GM20431 (cell line): ENCODE measurements around the gene CTU2.

ENCODE experiments used
- in situ Hi-C: fragments of 300-500 bp; cut with MseI, MboI; formaldehyde crosslinking; loops from one replicate; pipeline ENCODE4 v1.15.0; 2020; ENCODE audit warnings: low sequenced_read_pairs; ENCODE audit not compliant: unreplicated experiment

The CTU2 gene

DNA sequence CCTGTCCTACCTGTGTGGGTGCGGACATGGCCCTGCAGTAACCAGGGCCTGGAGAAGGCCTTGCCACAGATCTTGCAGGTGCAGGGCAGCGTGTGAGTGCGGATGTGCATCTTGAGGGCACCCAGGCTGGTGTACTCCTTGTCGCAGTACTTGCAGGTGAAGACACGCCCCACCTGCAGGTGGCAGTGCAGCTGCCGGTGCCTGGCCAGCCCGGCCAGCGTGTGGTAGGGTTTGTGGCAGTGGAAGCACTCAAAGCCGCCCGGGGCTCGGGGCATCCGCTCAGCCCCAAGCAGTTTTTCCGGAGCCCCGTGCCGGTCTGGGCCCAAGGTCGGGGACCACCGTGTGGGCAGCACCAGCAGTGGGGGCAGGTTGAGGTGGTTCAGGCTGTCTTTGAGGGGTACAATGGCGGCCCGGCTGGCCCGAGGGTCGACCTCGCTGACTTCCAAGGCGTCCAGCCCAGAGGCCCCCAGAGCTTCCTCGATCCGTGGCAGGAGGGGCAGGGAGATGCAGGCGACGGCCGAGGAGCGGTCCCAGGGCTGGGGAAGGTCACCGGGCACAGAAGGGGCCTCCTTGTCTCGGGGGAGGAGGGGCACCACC, 25.1 kb upstream of the CTU2 start:
- in situ Hi-C loops: no loop called here

DNA sequence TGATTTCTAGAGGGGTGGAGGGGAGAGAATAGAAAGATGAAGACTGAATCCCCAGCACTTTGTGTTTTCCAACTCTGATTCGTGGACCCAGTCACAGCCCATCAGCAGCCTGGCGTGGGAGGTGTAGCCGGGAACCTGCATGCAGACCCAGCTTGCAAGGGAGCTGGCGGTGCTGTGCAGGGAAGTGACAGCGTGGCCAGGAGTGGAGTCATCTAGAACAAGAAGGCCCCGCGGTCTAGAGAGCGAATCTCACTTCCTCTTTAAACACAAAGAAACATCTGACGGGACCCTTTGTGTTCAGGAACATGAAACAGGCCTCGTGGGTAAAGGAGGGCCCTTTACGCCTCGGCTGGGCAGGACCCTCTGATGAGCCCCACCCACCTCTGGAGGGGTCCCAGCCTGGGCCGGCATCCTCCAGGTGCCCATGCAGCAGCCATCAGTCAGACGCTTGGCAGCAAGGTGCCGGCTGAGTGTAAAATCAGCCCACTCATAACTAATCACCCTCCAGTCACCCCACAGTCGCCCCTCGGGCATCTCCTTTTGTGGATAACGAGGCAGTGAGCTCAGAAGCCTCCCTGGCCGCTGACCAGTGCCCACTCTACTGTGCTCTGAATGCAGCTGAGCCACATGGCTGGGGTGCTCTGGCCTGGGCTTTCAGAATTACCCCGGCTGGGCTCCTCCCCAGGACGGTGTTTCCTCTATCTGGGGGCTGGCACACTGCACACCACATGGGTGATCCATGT, 24.4 kb upstream of the CTU2 start:
- in situ Hi-C loops: no loop called here

DNA sequence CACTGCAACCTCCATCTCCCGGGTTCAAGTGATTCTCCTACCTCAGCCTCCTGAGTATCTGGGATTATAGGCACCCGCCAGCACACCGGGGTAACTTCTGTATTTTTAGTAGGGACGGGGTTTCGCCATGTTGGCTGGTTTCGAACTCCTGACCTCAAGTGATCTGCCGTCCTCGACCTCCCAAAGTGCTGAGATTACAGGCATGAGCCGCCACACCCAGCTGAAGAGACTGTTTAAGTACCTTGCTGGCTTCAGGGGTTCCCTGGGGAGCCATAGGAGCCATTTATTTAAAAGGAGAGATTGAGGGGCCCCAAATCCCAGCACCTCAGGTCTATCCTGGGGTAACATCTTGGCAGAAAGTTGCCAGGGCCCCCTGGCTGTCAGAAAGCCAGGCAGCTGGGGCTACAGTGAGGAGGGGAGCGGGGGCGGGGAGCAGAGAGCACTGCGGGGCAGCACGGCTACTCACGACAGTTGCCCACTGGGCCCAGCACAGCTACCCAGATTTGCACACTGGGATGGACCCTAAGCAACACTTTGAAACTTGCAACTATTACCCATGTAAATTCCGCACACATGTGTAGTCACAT, 21.6 kb upstream of the CTU2 start:
- in situ Hi-C loops: no loop called here

DNA sequence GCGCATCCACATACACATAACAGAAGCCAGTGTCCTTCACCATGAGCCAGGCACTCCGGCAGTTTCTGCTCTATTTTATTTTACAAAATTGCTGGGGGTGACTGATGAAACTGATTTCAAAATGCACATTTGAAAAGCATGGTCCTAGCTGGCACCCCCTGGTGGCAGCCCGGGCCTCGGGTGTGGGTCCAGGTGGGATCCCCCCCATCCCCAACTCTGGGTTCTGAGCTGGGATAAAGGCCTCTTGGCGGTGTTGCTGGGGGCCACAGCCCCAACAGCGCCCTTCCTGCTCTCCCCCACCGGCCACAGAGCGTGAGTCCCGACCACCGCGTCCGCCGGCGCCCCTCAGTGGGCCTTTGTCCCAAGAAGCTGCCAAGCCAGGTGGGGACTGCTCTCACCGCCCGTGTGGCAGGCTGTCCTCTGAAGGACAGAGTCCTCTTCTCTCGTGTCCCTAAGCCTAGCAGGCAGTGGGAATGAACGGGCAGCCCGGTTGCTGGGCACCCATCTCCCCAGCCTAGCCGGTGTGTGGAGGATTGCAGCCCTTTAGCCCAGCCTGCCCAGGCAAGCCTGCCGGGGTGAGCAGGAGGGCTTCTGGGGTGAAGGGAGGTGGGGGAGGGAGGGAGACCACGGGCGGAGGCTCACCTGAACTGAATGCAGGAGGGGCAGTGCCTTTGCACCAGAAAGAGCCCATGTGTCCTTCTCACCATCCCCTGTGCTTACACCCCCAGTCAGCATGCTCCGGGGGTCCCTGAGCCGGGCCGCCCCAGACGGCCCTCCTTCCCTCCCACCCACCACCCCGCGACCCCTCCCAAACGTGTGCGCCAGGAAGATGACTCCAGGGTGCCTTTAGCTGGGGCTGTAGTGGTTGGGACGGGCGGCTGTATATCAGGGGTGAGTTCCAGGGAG, 20.9 kb upstream of the CTU2 start:
- in situ Hi-C loops: no loop called here

DNA sequence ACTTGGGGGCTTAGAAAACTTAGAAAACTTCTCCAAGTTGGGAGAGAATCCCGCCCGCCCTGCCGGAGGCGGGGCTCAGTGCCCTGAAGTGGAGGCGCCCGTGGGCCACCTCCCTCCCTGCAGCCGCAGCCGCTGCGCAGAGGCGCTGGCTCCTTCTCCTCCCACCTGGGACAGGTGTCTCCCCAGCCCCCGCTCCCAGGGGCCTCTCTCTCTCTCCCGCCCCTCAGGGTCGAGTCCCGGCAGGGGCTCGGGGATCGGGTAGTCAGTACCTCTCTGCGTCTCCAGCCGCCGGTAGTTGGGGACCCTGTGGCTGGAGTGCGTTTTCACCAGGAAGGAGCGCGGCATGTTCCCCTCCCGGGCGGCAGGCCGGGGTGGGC, 20.3 kb upstream of the CTU2 start:
- in situ Hi-C loops: no loop called here

DNA sequence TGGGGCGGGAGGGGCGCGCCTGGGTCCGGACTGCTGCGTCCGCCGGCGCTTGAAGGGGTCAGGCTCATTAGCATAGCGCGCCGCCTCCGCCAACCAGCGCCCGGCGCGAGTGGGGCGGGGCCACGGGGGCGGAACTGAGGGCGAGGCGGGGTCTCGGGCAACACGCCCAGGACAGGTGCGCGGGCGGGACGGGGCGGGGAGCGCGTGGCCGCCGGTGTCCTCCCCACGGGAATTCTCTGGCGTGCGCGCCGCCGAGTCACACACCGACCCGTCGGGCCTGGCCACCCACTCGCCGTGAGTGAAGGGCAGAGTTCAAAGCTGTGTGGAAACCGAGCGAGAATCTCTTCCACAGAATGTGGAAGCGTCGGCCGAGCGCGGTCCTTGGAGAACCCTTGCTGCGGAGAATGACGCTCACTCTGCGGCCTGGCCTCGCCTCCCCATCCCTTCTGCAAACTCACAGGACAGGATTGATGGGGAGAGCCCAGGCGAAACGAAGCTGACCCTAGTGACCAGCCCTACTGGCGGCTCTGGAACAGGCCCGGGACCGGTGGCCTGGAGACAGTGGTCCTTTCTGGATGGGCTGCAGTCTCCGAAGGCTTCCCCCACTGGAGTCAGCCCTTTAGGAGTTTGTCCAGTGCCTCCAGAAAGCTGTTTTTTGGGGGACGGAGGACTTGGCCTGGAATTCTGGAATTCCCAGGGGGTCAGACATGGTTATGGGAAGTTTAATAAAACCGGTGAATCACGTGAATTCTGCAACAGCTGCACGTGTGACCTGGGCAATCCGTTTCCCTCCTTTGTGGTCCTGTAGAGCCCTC, 19.7 kb upstream of the CTU2 start, which contains the start of gene SNAI3:
TSS of gene SNAI3 (minus strand) at position 69 of the 815 bp plus-strand sequence. CDS start 101 bp downstream, outside the sequence.
- in situ Hi-C loops: no loop called here

DNA sequence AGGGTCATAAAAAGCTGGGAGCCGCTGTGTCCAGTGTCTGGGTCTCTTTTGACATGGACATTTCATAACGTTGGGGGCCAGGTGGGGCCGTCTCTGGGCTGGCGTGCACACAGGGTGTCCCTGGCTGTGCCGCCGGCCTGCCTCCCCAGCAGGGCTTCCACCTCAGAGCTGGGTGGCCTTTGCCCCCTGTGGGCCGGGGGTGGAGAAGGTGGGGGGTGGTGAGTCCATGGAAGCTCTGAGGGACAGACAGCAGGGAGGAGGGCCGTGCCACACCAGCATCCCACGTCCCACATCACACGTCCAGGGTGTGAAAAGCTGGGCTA, 19.1 kb upstream of the CTU2 start:
- in situ Hi-C loops: no loop called here

DNA sequence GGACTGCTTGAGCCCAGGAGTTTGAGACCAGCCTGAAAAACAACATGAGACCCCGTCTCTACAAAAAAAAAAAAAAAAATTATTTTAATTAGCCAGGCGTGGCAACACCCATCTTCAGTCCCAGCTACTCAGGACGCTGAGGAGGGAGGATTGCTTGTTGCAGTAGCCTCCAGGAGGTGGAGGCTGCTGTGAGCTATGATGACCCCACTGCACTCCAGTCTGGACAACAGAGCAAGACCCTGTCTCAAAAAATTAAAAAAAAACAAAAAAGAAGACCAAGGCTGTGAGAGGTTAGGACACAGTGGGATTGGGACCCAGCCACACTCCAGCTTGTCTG, 18.7 kb upstream of the CTU2 start:
- in situ Hi-C loops: no loop called here

DNA sequence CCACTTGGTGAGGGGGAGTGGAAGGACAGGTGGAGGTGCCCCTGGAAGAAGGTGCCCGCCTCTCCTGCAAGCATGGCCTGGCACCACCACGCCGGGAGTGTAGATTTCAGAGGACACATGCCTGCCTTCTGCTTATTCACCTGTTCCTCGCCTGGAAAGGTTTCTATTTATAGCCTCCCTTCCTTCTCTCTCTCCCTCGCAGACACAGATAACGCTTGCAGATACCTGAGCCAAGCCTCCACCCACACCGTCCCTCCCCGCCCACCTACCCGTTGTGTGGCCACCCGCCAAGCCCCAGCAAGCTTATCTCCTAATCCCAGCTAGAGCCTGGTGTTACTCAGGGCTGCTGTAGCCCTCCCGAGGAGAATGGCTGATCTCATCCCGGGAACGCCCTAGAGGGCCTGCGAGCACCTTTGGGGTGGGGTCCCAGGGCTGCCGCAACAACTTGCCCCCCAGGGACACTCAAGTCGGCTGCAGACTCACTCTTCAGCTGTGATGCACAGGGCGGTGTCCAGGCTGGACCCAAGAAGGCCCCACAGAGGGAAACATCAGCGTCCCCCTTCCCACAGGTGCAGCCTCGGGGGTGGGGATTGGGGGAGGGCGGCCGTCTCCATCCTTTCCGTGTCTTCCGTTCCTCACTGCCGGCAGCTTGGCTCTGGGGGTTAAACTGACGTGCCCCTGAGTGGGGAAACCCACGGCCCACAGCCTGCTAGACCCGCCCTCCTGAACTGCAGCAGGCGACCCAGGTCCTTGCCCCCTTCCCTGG, 18.1 kb upstream of the CTU2 start:
- in situ Hi-C loops: no loop called here

DNA sequence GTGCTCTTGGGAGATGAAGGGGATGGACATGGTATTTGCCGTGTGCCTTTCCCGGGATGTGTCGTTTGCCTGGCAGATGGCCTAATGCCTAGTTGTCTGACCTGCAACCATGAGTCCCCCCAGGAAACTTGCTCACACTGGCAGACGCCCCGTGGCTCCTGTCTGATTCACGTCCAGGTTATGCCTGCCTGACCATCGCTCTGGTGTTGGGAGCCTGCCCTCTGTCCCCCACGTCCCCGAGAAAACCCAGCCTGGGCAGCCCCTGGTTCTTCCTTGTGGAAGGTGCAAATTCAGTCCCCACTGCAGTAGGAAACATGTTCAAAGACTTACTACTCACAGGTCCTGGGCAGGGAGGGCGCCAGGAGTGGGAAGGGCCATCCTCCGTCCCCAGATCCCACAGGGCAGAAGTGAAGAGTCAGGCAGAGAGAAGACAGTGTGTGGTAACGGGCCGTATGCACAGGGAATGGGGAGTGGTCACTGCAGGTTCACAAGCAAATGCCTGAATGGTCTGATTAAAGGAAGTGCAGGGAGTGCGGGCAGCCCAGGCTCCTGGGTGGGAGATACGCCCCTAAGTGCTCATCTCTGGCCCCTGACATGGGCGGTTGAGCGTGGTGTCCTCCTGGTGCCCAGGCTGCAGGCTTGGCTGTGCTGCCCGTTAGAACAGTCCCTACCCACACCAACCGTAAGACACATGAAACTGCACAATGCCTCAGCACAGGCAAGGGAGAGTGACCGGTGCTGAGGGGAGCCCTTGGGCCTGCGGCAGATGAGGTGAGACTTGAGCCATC, 15.8 kb upstream of the CTU2 start:
- in situ Hi-C loops: no loop called here

DNA sequence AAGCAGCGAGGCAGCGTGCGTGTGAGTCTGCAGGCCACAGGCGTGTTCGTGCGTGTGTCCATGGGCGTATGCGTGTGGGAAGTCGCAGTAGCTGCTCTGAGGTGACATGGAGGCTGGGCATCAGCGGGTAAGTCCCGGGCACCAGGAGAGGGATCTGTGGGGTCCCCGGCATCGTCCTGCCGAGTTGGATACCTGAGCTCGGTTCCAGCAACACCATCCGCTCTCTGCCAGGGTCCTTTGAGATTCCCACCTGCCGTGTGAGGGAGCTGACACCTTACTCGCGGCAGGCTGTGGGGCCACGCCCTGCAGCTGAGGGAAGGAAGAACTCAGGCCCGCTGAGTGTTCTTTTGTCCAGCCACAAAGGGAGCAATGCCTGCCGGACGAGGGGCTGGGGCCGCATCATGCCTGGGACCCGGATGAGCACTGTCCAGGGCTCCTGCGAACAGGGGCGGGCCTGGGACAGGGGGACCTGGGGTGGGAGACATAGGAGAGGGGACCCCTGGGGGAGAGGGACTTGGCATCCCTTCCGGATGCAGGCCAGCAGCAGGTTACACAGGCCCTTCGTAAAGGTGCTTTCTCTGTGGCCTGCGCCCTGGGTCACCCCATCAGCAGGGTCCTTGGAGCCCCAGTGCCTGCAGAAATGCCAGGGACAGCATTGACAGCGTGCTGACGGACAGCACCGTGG, 15.0 kb upstream of the CTU2 start:
- in situ Hi-C loops: no loop called here

DNA sequence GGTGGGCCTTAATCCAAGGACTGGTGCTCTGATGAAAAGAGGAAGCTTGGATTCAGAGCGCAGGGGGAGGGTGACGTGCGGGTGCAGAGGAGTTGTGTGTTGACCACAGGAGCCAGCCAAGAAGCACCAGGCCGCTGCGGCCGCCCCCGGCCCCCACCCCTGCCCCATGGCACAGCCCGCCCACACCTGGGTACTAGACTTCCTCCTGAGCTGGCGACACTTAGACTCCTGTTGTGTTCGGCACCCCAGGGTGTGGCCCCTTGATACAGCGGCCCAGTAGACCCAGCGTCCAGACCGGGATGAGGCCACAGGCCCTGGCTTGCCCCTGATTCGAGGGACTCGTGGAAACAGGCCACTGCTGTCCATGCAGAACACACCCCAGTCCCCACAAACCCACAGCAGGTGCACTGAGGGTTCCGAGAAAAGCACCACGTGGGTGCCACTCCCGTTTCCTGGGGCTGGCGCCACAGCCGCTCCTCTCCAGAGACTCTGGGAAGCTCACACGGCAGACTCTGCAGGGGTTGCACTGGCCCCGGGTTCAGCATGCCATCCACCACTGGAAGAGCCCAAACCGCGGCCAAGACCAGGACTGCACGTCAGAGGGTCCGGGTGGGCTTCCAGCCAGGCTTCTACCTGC, 14.3 kb upstream of the CTU2 start:
- in situ Hi-C loops: no loop called here

DNA sequence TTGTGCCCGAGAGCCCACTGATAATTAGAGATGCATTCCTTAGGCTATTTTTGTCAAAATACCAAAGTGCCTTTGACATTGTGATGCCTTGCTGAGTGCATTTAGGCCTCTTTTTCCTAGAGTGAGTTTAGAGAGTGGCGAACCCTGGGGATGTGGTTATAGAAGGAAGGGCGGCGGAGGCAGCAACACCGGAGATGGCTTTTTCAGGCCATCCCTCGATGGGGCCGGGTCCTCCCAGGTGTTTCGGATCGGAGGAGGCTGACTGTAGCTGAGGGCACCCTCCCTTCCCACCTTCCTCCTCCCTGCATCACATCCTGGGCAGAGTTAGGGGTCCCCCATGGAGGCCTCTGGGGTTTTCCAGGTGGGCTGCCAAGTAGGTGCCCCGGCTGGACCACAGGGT, 13.4 kb upstream of the CTU2 start:
- in situ Hi-C loops: no loop called here

DNA sequence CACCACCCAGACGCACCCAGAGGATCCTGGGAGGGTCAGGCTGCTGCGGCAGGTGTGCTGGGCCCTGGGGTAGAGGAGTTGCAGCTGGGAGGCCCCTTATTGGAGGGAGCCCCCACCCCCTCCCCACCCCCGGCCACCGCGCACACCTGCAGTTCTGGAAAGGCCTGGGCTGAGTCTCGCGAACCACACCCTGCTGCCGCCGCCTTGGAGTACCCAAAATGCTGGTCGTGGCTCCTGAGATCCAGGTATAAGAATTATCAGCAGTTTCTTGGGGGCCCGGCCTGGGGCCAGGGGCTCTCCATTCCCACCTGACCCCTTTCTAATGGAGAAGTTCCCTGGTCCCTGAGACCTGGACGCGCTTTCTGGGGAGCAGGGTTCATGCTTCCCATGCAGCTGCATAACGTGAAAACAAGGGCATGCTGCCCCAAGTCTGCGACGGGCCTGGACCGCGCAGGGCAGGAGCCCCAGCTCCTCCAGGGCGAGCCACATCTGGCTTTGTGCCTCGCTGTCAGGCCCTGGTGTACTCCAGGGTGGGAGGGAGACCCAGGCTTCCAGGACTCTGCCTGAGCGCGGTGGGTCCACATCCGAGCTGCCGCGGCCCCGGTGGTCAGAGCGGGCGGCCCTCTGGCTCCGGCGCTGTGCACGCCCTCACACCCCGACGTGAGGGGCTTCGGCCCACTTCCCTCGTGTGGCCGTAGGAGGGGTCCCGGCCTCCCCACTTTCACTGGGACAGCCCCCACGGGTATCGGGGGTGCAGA, 12.7 kb upstream of the CTU2 start:
- in situ Hi-C loops: no loop called here

DNA sequence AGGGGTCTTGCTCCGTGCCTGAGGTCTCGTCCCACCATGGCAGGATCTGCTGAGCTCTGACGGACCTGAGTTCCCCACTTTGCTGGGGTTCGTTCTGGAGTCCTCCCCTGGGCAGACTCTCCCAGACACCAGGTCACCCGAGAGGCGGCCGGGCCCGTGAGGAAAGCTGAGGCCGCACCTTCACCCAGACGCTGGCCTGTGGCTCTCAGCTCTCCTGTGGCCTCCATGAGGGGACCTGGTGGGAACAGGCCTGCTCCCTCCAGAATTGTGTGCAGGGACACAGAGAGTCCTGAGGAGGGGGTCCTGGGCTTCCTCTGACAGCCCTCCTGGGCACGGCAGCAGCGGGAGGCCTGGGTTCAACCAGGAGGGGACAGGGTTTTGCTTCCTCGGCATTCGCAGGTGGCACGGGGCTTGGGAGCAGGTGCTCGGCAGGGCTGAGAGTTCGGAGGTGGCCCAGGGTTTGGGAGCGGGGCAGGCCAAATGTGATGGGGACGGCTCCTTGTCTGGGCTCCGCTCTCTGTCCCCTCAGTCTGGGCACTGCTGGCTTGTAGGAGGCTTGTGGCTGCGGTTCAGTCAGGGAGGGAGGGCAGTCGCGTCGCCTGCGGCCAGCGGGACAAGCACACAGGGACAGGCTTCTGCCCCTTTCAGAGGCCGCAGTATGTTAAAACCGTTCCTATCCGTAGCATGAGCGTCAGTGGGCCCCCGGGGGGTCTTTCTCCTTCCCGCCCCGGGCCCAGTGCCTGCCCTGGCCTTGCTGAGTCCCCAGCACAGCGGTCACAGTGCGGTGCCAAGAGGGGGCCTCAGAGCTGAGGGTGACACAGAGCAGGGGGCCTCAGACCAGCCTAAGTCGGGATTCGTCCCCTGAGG, 11.8 kb upstream of the CTU2 start:
- in situ Hi-C loops: no loop called here

DNA sequence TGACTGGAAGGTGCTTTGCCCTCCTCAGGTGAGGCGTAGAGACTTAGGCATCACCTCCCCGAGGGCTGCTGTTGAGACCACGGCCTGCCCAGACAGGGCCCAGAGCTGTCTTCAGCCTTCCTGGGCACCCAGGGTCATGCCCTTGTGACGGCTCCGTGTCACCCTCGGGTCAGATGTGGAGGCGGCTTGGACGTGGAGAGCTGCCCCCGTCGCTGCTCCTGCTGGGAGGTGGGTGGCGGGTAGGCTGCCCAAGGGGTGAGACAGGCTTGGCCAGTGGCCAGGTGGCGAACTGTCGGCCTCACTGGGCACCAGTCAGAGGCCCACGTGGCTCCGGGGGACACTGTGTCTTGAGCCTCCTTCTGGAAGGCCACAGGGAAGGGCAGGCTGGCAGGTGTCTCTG, 11.1 kb upstream of the CTU2 start:
- in situ Hi-C loops: no loop called here
